DMS79 (cell line): Measurements from ENCODE around the gene SMYD3.
"Not testable (repeated sequence)": the region's sequence is repeated elsewhere in the genome, so short reads cannot be mapped to it uniquely, and the experiment has no call there.

ENCODE experiments used
- DNase-seq: peaks from one replicate; lab custom pipeline; 2025; lab: John Stamatoyannopoulos, UW

Gene SMYD3

DNA sequence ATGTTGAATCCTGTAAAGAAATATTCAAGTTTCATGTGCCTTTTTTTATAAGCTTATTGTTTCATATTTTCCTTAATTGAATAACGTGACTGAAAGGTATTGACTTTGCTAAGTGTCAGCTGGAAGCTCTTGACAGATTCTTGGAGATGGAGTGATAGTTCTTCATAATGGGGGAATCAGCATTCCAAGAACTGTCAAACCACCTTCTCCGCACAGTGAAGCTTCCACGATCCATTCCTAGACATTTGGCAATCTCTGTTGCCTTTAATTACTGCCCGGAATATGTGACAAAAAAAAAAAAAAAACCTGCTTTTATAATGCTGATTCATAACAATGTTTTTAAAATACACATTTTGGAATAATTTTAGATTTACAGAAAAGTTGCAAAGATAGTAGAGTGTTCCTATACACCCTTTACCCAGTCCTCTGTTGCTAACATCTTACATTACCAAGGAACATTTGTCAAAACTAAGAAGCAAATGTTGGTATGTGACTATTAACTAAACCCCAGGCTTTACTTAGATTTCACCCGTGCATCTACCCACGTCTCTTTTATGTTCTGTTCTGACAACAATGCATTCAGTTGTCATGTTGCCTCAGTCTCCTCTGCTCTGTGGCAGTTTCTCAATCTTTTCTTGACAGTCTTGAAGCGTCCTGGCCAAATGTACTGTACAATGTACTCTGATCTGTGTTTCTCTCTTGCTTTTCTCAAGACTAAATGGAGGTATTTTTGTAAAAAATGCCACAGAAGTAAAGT is 674.1 kb downstream of the SMYD3 start:
- no peak for DNase-seq

DNA sequence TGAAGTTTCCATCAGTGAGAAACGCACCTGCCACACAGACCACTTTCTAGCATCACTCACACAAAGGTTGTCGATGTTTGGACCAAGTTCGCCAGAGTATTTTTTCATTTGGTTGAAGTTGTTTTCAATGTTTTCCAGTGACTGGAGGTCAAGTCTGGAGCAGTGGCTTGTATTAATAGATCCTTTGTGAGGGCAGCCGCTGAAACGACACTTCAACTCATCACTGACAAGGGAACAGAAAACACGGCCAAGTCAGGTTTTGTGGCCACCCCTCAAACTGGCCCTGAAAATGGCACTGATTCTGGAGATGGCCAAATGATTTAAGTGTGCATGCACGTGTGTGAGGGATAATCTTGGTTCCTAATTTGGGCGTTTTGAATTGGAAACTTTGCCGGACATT is 675.6 kb downstream of the SMYD3 start:
- no peak for DNase-seq

GRCh38 chr1:245829826-245830225 is 677.3 kb downstream of the SMYD3 start:
- no peak for DNase-seq

- DNase-seq: no peak
Measured at GRCh38 chr1:245829194-245829593, 677.9 kb downstream of the SMYD3 start.

GRCh38 chr1:245827301-245827700 is 679.8 kb downstream of the SMYD3 start:
- DNase-seq: no peak

- no peak for DNase-seq
Measured at GRCh38 chr1:245825128-245825901, 681.8 kb downstream of the SMYD3 start.

- no peak for DNase-seq
Measured at GRCh38 chr1:245823408-245824147, 683.5 kb downstream of the SMYD3 start.

DNA sequence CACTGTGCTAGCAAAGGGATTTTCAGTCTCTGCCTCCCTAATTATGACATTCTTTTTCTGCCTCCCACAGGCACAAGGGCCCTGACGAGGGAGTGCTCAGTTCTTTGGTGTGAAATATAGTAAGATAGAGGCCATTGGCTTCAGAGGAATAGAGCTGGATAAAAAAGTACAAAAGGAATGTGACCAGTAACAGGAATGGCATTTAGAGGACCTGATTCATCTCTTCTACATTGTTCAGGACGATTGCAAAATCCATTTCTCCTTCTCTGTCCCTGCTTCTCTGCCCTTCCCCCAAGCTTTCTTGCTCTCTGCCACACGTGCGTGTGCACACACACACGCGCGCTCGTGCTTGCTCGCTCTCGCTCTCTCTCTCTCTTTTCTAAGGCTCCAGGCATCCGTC is 684.1 kb downstream of the SMYD3 start:
- no peak for DNase-seq

DNA sequence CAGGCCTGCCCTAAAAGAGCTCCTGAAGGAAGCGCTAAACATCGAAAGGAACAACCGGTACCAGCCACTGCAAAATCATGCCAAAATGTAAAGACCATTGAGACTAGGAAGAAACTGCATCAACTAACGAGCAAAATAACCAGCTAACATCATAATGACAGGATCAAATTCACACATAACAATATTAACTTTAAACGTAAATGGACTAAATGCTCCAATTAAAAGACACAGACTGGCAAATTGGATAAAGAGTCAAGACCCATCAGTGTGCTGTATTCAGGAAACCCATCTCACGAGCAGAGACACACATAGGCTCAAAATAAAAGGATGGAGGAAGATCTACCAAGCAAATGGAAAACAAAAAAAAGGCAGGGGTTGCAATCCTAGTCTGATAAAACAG is 688.7 kb downstream of the SMYD3 start:
- not testable (repeated sequence) for DNase-seq

DNA sequence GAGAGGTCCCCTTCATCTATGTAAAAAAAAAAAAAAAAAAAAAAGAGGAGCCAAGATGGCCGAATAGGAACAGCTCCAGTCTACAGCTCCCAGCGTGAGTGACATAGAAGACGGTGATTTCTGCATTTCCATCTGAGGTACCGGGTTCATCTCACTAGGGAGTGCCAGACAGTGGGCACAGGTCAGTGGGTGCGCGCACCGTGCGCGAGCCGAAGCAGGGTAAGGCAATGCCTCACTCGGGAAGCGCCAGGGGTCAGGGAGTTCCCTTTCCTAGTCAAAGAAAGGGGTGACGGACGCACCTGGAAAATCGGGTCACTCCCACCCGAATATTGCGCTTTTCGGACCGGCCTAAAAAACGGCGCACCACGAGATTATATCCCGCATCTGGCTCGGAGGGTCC is 690.6 kb downstream of the SMYD3 start:
- DNase-seq: not testable (repeated sequence)

- DNase-seq: no peak
Measured at GRCh38 chr1:245814651-245815050, 692.4 kb downstream of the SMYD3 start.

- DNase-seq: no peak
Measured at GRCh38 chr1:245812278-245812677, 694.8 kb downstream of the SMYD3 start.

GRCh38 chr1:245810789-245811337 is 696.2 kb downstream of the SMYD3 start:
- DNase-seq: no peak

DNA sequence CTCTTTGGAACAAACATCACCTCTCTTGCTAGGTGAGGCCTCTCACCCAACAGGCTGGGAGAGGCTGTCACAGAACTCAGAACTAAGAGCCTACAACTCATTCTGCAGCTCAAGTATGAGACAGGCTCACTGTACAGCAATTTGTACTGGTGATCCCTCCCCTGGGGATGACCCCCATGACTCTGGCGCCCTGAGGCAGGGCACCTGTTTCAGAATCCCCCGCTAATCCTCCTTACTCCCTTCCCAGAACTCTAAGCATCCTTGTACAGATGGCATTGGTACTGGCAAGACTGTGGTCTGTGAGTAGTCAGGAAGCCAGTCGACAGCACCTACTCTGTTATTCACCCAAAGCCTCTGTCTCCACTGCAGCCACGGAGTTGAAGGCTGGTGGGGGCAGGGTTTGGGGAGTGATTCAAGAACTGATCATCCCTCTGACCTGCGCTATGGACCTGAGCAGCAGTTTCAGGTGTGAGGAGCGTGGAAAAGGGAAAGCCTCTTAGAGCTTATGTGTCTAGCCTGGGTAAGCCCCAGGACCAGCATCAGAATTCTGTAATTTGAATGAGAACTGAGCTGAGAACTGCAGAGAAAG is 696.8 kb downstream of the SMYD3 start:
- no peak for DNase-seq

- DNase-seq: no peak
Measured at GRCh38 chr1:245809361-245809760, 697.7 kb downstream of the SMYD3 start.

DNA sequence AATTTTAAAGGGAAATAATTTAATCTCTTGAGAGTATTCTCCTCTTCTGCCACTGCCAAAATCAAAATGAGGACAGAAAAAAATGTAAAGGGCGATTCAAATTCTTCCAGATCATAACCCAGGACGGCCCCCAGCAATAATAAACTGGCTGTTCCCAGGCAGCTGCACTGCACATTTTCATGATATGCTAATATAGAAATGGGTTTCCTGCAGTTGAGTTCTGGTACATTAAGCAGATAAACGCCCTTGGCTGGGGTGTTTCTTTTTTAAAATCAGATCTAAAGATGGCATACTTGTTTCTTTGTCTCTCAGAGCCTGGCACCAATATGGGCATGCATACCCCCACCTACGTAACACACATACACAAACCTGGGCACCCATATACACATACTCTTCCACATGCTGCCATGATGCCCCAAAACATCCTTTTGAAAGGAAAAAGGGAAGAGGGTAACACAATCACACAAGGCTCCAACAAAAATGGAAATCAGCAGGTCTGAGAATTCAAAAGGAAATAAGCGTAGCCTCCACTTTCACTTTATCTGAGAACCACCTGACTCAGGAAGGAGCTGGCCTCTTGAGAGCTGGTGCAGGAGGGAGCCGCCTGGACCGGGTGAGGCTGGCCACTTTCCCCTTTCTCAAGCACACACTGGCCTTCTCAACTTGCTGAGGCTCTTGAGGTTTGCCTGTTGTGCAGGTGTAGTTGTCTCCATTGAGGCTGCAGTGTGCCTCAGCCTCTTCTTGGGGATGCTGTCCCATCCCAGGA is 698.9 kb downstream of the SMYD3 start:
- peak; percentile 70 for DNase-seq

- DNase-seq: peak; percentile 81
Measured at GRCh38 chr1:245807306-245807705, 699.8 kb downstream of the SMYD3 start.

DNA sequence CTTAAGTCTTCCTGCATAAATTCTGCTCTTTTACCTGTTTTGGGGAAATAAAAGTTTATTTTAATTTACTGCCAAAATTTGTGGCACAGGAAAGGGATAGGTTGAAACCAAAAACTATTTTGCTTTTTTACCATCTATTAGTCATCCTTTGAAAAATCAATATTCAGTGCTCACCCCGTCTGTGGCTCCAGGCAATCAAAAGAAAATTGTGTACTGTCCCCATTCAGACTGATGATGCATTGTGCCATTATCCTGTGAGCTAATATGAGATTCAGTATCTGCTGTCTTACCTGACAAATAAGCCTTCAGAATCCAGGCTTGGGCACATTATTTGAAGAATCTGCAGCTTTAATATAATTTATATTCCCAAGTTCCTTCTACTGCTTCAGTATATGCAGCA is 701.5 kb downstream of the SMYD3 start:
- no peak for DNase-seq

DNA sequence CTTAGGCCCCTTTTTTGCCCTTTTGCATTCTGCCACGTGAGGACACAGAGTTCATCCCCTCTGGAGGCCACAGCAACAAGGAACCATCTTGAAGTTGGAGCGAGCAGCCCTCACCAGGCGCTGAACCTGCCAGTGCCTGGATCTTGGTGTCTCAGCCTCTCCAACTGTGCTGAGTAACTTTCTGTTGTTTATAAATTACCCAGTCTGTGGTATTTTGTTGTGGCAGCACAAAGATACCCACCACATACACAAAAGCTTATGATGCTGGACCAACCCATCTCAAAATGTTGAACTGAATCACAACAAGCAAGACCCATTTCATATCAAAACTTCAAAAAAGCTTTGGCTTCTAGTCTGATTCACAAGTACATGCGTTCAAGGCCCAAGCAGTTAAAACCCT is 702.4 kb downstream of the SMYD3 start:
- no peak for DNase-seq

DNA sequence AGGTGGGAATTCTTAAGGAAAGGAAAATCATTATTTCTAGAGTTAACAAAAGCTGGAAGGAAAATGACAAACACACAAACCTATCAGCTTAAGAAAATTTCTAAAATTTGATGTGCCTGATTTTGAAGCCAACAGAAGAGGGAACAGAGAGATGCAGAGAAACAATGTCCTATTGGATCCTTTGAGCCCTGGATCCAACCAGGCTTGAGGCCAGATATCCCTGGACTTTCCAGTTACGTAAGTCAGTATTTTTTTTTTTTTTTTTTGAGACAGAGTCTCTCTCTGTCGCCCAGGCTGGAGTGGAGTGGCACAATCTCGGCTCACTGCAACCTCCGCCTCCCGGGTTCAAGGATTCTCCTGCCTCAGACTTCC is 703.4 kb downstream of the SMYD3 start:
- no peak for DNase-seq

GRCh38 chr1:245802941-245803665 is 704.0 kb downstream of the SMYD3 start:
- DNase-seq: no peak
